CD8-positive, alpha-beta memory T cell (primary cell): Measurements from ENCODE around the gene CRISP2. TPM values are rescaled to one million over a fixed set of nuclear protein-coding genes. Genes with fewer than 3 reads are reported as not detected.

ENCODE experiments used
- polyA plus RNA-seq: library from polyadenylated mRNA; unstranded; fragments of 300-500 nt; fragmentation: Illumina TruSeq; gene quantifications from one replicate; pipeline ENCODE4 v1.2.3, GENCODE V29; 2021
- total RNA-seq, 2 experiments: library from RNA; stranded (reverse); gene quantifications; one replicate each; pipeline ENCODE4 v1.2.3, GENCODE V29; 2021

The CRISP2 gene
- total and polyA plus RNA-seq, 3 experiments from 2014 or later, result not detected

Other genes starting within 250 kb of the CRISP2 start
- not detected for gene GLYATL3, start 213.6 kb downstream of the CRISP2 start, total RNA-seq
- gene GLYATL3, start 213.6 kb downstream of the CRISP2 start, polyA plus RNA-seq, result not detected
- not detected for gene C6orf141, start 162.9 kb downstream of the CRISP2 start, total RNA-seq
- gene C6orf141, start 162.9 kb downstream of the CRISP2 start, polyA plus RNA-seq, result not detected
- gene RHAG, start 76.7 kb downstream of the CRISP2 start, total RNA-seq, result not detected
- not detected for gene RHAG, start 76.7 kb downstream of the CRISP2 start, polyA plus RNA-seq
- not detected for gene CRISP3, start 30.8 kb upstream of the CRISP2 start, total RNA-seq
- gene CRISP3, start 30.8 kb upstream of the CRISP2 start, polyA plus RNA-seq, result not detected
- gene PGK2, start 73.7 kb upstream of the CRISP2 start, total RNA-seq, result not detected
- not detected for gene PGK2, start 73.7 kb upstream of the CRISP2 start, polyA plus RNA-seq
- gene CRISP1, start 153.0 kb upstream of the CRISP2 start, total RNA-seq, result not detected
- gene CRISP1, start 153.0 kb upstream of the CRISP2 start, polyA plus RNA-seq, result not detected